NCI-H1417 treated with DMSO at 0.1 percent for 48 hours (cell line): ENCODE measurements around the gene ADGRL1.
"Not testable (repeated sequence)": the region's sequence is repeated elsewhere in the genome, so short reads cannot be mapped to it uniquely, and the experiment has no call there.

Source experiments
- DNase-seq: peaks from one replicate; lab custom pipeline; 2025; lab: John Stamatoyannopoulos, UW

ADGRL1 gene

DNA sequence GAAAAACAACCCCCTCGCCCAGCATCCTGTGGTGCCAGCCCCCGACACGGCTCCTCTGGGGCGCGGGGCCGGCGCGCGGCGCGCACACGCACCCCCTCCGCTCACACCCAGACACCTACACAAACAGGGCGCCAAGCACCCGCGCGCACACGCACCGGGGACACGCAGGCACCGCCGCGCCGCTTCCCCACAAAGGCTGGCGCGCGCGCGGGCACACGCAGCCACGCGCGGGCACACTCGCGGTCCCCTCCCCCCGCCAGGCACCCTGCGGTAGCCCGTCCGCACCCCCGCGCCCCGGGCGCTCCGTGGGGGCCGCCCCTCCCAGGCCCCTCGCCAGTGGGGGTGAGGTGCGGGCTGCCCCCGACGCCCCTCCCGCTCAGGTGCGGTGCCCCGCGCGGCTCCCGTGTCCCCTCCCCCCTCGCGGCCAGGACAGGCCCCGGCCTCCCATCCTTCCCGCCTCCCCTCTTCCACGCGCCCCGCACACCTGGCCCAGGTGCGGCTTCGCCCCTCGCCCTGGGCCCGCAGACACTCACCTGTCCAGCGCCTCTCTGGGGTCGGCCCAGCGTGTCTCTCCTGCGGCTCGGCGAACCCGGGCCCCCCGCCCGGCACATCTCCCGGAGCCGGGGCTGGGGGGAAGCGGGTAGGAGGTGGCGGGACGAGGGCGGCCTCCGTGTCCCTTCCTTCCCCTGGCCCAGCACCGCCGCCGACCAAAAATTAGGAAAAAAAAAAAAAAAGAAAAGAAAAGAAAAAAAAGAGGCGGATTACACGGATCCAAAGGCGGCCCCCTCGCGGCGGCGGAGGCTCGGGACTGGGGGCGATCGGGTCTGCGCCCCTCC, at the start of gene ADGRL1:
Gene ADGRL1 (minus strand): TSS at position 718 of the 836 bp plus-strand sequence. CDS start 22,567 bp downstream, outside the sequence.
- peak; percentile 7 for DNase-seq

DNA sequence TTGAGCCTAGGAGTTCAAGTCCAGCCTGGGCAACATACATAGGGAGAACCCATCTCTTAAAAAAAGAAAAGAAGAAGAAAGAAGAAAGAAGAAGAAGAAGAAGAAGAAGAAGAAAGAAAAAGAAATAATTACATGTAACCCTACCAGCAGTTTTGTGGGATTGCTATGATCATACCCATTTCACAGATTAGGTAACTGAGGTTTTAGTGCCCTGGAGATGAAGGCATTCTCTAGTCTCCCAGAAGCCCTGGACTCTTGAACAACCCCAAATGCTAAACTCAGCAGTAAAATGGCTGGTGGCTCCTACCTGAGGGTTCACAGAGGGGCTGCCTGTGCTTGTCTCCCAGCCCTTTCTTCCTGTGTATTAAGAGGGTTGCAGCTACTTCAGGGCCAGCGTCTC, 49.3 kb upstream of the ADGRL1 start:
- DNase-seq = not testable (repeated sequence)

DNA sequence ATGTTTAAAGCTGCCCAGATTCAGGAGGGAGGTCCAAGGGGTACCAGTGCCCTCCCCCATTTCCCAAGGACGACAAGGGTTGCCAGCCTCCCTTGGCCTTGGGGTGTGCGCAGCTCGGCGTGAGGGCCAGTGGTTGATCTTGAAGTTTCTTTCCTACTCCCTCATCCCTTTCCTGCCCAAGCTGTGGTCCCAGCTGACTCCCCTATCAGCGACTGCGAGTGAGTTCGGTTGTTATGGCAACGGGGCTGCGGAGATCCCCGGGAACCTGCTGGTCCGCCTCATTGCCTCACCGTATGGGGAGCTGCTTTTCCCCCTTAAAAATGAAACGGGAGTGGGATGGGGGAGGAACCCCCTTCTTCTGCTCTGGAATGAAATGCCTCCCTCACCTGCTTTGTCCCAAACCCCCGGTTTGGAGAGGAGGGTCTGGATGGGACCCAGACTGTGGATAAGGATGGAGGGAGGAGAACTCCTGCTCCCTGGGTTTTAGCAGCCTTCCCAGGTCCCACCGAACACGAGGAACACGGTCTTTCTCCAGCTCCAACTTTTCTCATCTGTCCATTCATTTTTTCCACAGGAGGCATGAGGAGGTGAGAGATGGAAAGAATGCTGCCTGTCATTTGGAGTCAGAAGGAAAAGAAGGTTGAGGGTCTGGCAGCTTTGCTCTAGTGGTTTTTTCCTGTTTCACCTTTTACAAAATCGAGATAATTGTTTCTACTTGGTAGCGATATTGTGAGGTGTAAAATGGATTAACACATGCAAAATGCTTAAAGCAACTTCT, 48.0 kb upstream of the ADGRL1 start:
- DNase-seq = not testable (repeated sequence)

DNA sequence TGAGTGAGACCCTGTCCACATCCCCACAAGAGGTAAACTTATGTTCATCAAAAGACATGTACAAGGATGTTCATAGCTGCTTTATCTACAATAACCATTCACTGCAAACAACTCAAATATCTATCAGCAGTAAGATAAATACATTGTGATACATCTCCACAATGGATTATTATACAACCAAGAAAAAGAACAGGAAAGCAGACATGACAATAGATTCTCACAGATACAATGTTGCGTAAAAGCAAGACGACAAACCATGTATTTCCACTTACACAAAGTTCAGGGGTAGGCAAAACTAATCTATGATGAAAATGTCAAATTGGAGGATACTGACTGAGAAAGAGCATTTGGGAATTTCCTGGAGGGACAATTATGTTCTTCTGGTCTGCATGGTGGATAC, 46.2 kb upstream of the ADGRL1 start:
- DNase-seq = not testable (repeated sequence)

DNA sequence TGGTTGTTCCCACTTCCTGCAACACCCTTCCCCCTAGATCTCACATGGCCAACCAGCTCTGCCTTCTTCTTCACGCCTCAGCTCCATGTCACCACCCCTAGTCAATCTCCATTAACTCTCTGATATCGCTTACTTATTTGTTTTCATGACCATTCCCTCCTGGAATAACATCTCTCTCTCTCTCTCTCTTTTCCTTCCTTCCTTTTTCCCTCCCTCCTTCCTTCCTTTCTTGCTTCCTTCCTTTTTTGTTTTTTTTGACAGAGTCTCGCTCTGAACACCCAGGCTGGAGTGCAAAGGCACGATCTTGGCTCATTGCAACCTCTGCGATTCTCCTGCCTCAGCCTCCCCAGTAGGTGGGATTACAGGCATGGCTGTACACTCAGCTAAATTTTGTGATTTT, 44.9 kb upstream of the ADGRL1 start:
- no peak for DNase-seq

DNA sequence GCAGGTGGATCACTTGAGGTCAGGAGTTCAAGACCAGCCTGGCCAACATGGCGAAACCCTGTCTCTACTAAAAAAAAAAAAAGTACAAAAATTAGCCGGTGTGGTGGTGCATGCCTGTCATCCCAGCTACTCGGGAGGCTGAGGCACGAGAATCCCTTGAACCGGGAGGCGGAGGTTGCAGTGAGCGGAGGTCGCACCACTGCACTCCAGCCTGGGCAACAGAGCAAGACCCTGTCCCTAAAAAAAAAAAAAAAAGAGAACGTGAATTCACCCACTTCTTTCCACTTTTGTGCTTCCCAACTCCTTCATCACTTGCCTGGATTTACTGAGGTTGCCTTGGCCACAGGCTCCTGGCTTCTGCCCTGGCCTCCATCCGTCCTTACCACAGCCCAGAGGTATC, 44.3 kb upstream of the ADGRL1 start:
- DNase-seq = not testable (repeated sequence)

DNA sequence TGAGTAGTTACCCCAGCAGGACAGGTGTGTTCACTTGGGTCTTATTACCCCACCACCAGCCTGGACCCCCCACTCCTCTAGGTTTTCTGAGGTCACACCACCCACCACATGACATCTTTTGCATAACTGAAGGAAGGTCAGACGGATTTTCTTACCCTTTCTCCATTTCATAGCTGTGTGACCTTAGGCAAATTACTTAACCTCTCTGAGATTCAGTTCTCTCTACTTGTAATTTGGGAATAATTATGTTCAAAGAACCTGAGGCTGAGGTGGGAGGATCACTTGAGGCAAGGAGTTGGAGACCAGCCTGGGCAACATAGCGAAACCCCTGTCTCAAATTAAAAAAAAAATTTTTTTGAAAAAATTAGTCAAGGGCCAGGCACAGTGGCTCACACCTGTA, 43.9 kb upstream of the ADGRL1 start:
- DNase-seq = not testable (repeated sequence)

DNA sequence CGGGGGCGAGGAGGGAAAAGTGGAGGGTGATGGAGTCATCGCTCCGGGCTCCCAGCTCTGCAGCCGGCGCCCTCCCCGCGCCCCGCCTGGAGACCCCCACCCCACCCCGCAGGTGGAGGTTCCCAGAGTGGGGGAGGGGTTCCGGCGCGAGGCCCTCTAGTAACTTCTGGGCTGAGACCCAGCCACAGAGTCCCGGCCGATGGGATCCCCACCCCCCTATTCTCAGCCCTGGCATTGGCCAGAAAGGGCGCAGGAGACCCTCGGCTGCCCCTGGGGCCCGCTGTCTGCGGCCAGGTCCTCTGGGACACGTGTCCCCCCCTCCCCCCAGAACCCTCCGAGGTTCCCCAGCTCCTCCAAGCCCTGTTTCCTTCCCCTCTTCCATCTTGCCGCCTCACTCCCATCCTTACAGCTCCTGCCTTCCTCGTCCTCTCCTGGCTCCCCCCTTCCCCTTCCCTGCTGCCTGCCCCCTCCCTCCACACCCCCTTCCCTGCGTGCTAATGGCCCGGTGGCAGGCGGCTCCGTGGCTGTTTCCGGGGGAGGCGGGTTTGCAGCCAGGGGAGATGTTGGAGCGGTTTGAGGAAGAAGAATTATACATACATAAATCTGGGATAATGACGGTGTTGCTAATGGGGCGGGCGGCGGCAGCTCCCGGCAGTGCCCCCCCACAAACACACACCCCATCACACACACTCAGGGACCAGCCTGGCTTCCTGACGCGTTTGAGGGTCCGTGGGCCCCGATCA, 43.2 kb upstream of the ADGRL1 start:
- DNase-seq = peak; percentile 8

DNA sequence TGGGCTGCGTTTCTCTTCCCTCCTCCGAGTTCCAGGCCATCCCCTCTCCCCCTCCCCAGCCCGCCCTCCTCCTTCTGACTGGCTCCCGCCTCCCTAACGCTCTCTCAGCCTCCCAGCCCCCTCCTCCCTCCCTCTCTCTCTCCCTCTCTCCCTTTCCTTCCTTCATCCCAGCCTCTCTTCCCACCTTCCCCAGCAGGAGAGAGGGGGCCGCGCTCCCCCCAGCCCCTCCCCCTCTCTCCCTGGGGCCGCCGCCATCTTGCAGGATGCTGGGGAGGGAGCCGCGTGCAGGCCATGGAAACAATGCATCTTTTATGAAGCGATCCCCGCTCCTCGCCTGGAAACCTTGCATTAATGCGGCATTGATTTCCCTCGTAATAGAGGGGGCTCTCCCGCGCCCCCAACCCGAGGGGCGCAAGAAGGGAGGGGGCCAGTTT, 42.6 kb upstream of the ADGRL1 start:
- peak; percentile 23 for DNase-seq

DNA sequence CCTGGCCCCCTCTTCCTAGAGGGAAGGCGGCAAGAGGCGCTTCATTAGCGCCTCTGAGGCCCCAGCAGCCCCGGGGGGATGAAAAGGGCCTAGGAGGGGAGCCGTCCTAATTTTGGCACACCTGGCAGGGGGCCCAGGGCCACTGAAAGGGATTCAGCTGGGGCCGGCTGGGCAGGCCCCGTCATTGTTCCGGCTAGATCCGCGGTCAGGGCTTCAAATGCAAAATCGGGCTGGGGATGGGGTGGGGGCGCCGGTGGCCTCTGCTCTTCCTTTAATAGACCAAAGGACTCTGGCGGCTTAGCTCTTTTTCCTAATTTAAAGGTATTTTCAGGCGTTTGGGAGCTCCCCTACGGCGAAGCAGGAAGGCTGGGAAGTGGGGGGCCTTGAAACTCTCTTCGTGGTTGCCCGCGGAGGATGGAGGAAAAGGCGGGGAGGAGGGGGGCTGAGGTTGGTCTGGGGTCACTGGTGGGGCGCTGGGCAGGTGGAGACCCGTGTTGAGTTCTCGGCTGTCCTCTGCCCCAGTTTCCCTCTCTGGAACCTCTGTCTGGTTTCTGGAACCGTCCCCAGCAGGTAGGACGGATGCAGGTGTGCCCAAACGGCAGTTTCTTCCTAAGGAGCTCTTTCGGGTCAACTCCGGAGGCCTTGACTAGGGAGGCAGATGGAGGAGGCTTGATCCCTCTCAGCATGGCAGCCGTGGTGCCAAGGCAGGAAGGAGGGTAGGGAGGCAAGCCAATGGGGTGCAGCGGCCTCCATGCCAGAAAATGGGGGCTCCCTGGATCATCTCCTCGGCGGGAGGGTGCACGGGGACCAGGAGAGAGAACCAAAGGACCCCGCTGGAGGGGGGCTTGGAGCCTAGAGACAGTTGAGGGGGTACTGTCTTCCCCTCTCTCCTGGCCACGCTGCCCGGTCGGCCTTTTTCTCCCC, 41.8 kb upstream of the ADGRL1 start:
- not testable (repeated sequence) for DNase-seq

DNA sequence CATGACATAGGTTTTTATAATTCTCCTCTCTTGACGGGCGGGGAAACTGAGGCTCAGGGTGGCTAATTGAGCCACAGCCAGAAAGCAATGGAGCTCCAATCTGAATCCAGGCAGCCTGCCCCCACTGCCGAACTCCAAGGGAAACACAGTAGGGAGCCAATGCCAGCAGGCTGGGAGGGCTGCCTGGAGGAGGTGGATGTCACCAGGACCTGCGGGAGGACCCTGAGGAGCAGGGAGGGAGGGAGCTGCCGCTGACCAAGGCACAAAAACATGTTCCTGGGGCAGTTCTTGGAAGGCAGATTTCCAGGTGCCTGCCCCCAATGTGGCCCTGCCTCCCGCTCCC, 41.2 kb upstream of the ADGRL1 start:
- DNase-seq = not testable (repeated sequence)

DNA sequence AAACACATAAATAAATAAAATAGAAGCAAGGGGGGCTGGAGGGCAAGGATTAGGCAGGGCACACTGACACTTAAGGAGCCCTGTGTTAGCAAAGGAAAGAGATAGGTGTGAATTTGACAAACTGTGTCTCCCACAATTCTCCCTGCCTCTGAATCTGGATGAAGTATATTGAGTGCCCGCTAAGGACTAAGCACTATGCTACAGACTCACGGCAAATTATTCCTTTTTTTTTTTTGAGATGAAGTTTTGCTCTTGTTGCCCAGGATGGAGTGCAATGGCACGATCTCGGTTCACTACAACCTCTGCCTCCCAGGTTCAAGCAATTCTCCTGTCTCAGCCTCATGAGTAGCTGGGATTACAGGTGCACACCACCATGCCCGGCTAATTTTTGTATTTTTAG, 38.4 kb upstream of the ADGRL1 start:
- not testable (repeated sequence) for DNase-seq

DNA sequence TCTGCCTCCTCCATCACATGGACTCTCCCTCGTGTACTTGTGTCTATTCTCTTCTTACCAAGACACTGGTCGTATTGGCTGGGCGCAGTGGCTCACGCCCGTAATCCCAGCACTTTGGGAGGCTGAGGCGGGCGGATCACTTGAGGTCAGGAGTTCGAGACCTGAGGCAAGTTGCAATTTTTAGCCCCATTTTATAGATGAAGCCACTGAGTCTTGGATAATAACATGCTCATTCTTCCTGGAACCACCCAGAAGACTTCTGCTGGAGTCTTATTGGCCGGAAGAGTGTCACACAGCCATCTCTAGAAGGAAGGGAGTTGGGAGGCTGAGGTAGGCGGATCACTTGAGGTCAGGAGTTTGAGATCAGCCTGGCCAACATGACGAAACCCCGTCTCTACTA, 37.7 kb upstream of the ADGRL1 start:
- not testable (repeated sequence) for DNase-seq

DNA sequence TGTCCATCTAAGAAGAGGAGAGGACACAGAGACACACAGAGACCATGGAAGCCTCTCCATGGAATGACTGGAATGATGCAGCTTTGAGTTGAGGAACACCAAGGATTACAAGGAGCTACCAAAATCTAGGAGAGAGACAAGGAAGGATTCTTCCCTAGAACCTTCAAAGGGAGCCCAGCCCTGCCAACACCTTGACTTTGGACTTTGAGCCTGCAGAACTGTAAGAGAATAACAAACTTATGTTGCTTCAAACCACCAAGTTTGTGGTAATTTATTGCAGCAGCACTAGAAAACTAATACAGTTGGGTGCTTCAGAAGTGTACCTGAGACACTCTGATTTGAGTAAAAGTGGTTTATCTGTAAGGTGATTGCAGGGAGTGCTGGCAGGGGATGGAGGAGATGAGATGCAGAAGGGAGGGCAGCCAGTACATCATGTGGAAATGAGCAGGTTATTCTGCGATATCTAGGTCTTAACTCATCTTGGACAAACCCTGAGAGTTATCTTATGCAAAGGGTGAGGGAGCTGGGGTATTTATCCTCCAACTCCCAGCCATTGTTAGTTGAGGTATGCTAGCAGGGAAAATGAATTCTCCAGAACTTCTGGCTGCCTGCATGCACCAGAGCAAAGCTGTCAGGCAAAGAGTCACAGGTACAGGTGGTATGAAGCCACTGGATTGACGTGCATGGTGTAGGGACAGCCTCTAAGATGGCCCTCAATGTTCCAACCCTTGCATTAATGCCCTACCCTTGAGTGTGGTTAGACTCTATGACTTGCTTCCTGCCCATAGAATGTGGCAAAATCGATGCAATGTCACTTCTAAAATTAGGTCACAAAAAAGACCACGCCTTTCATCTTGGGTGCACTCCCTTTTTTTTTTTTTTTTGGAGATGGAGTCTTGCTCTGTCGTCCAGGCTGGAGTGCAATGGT, 31.3 kb upstream of the ADGRL1 start:
- no peak for DNase-seq

DNA sequence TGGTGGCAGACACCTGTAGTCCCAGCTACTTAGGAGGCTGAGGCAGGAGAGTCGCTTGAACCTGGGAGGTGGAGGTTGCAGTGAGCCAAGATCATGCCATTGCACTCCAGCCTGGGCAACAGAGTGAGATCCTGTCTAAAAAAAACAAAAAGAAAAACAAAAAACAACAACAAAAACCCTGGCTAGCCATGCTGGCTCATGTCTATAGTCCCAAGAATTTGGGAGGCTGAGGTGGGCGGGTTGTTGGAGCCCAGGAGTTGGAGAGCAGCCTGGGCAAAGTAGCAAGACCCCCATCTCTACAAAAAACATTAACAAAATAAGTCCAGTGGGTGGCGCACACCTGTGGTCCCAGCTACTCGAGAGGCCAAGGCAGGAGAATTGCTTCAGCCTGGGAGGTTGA, 27.0 kb upstream of the ADGRL1 start:
- DNase-seq = not testable (repeated sequence)

DNA sequence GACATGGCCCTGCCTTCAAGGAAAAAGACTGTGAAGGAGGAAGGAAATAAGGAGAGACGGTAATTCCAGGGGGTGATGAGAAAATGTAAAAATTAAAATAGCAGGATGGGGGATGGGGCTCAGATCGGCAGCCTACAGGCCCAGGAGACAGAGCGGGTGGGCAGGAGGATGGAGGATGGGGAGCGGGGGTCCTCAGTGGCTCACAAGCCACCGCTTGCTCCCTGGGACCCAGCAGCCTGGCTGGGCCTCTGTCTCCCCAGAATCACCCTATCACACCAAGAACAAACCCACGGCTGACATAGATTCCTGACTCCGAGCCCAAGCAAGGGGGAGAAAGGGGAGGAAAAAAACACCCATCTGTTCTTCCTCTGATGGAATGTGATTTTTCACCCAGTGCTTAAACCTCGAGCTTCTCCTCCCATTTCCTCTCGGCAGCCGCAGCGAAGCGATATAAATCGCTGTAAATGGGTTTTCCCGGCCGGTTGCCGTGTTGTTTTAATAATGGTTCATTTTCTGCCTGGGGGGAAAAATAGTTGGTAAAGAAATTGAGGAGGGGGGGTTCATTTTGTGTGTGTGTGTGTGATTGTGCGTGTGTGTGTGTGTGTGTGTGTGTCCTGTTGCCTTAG, 22.6 kb upstream of the ADGRL1 start:
- not testable (repeated sequence) for DNase-seq

DNA sequence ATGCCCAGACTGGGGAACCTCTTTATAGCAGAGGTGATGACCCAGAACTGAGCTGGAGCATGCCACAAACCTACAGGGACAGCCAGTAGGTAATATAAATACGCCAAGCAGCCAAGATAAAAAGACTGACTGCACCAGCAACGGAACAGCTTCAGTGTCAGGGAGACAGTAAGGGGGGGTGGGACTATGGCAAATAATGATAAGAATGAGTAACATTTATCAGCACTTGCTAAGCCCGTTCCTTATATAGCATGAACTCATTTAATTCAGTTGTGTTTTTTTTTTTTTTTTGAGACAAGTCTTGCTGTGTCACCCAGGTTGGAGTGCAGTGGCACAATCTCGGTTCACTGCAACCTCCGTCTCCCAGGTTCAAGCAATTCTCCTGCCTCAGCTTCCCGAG, 20.5 kb upstream of the ADGRL1 start:
- not testable (repeated sequence) for DNase-seq

DNA sequence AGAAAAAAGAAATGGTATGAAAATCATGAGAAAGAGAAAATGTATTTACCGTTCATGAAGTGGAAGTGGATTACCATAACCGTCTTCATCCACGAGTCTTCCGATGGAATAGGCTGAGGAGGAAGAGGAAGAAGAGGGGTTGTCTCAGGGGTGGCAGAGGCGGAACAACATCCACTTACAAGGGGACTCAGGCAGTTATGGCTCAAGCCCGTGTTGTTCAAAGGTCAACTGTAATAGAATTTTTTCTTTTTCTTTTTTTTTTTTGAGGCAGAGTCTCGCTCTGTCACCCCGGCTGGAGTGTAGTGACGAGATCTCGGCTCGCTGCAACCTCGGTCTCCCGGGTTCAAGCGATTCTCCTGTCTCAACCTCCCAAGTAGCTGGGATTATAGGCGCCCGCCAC, 16.9 kb upstream of the ADGRL1 start:
- DNase-seq = no peak

DNA sequence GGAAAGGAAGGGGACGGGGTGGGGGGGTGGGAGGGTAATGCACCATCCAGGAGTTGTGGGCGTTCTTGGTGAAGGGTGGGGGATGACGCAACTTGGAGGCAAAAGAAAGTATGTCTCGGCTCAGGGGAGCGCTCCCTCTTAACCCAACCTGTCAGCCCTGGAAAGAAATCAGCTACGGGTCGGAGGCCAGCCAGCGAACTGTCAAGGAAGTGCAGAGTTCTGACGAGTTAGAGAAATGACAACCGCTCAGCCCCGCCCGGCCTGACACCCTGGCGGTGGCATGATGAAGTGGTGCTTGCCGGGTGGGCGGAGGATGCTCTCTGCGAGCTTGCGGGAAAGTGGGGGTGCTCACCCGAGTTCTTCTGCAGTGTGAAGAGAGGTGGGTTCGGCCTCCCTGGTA, 15.4 kb upstream of the ADGRL1 start:
- not testable (repeated sequence) for DNase-seq
